ENCODE data around the gene SOX5. TPM values are rescaled to one million over a fixed set of nuclear protein-coding genes. Genes with fewer than 3 reads are reported as not detected.

The SOX5 gene
- total RNA-seq, 1 donor: 0.94 TPM

DNA sequence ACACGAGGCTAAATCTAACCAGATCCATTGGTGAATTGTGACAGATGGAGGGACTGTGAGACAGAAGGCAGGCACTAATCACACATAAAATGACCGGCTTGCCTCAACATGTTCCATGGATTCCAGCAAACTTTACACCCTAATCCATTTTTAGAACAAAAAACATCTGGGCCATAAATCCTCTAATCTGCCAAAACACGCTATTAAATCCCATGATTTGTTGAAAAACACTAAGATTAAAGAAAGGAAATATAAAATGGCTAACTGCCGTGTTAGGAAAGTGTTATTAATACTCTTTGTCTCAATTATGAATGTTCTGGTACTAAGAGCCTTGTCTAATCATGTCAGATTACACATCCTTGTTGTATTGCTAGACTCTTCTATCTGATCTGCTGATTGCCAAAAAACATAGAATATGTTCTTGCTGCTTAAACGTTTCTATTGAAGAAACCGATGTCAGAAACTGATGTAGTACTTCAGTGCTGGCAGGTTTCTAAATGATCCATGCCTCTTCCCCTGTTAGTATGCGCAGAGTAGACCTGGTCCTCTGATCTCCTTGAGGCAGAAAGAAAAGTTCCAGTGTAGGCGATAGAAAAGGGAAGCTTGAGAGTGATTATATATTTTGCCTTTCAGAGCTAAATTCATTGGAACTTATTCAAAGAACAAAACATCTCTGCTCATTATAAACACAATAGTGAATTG is 384.9 kb downstream of the SOX5 start:
- Histone ChIP-seq H3K27me3 (ENCODE audit: insufficient read depth, low read length) (no peaks in the 10 kb centered on the region), H3K4me1 (ENCODE audit: insufficient read depth, low read length) (no peaks in the 10 kb centered on the region), H3K9me3 (ENCODE audit: low read depth, low read length) (no peaks in the 10 kb centered on the region), H3K4me3 (ENCODE audit: low read length) (no peak overlapping the region)

DNA sequence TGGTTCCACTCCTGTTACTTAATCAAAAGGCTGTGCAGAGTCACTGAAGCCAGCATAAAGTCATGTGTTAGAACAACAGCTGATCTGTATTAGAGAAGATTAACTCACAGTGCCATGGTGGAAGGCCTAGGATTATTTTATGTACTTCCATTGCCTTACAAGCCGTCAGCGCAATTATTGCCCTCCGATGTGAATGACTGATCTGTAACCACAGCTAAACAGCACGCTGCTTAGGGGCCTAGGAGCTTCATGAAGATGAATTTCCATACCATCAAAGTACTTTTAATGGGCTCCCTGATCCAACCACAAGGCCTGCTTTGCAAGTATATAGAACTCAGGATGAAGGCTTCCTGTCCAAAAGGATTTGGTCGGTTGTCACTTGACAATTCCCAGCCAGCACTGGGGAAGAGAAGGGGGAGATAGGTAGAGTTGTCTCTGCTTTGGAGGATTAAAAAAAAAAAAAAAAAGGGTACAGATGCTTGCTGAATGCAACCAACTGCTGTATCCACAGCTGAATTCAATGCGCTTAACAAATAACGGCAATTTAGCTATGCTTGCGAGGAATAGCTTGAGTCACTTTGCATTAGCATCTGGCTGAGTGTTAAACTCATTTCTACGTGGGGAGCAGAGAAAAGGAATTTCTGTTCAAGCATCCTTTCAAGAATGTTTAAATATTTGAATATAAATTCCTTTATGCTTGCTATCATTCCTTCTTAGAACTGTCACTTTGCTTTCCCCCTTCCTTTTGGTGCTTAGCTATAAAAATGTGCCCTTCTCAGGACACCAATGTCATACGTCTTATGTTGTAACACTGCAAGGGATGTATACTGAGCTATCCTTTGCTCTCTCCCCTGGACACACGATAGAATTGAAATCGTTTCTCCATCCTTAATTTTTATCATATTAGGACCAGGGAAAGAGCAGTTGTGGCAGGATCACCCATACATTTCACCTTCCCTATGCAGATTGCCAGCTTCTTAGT is 387.8 kb downstream of the SOX5 start:
- no peaks in the 10 kb centered on the region for H3K4me1 ChIP-seq (ENCODE audit: insufficient read depth, low read length)
- H3K27me3 ChIP-seq (ENCODE audit: insufficient read depth, low read length): no peaks in the 10 kb centered on the region
- H3K4me3 ChIP-seq (ENCODE audit: low read length): no peak overlapping the region
- no peaks in the 10 kb centered on the region for H3K9me3 ChIP-seq (ENCODE audit: low read depth, low read length)

DNA sequence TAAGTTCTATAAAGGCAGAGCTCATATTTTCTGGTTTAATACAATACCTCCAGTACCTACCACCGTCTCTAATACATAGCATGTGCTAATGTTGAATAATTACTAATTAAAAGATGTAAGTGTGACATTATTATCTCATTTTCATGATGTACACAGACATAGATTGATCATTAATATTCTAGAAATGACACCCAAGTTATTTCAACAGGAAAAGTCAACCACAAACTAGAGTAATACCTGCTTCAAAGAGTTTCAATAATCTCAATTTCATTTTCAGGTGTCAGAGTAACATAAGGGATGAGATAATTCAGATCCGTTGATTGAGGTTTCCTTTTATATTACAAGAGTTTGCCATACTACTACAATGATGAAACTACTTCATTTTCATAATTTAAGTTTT is 388.9 kb downstream of the SOX5 start:
- no peak overlapping the region for H3K4me3 ChIP-seq (ENCODE audit: low read length)
- no peaks in the 10 kb centered on the region for H3K4me1 ChIP-seq (ENCODE audit: insufficient read depth, low read length)
- H3K9me3 ChIP-seq (ENCODE audit: low read depth, low read length): no peaks in the 10 kb centered on the region
- H3K27me3 ChIP-seq (ENCODE audit: insufficient read depth, low read length): no peaks in the 10 kb centered on the region

DNA sequence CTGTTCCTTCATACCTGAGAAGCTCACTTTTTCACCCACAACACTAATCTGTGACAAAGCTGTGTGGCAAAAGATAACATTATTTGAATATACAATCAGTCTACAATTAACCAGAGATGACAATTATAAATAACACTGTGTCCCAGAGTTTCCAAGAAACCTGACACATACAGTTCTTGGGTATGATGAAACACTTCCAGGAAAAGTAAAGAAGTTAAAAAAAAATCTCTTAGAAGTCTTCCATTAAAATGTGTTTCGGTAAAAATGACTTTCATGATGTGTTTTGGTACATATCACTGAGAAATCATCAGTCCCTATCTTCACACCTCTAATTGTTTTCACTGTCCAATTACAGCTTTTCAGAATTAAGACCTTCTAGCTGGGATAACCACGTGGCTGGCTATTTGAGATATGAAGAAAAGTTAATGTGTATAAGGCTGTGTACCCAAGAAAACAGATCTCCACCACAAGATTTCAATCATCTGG is 390.2 kb downstream of the SOX5 start:
- Histone ChIP-seq H3K9me3 (ENCODE audit: low read depth, low read length) (no peaks in the 10 kb centered on the region), H3K4me1 (ENCODE audit: insufficient read depth, low read length) (no peaks in the 10 kb centered on the region), H3K4me3 (ENCODE audit: low read length) (no peak overlapping the region), H3K27me3 (ENCODE audit: insufficient read depth, low read length) (no peaks in the 10 kb centered on the region)

DNA sequence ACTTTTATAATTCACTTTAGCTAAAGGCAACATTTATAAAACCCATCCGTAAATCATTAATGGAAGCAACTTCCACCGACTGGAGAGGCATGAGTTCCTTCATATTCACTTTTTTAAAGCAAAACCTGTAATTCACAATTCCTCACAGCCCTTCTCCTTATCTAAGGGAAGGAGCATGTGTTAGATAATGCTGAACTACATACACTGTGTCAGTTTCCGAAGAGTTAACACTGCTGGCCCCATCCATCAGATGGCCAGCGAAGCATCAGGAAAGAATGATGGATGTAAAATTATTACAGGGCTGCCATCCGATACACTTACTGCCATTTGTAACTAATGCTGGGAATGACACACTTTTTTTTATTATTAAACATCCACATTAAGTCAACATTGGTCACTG is 392.8 kb downstream of the SOX5 start:
- no peaks in the 10 kb centered on the region for H3K9me3 ChIP-seq (ENCODE audit: low read depth, low read length)
- no peaks in the 10 kb centered on the region for H3K4me1 ChIP-seq (ENCODE audit: insufficient read depth, low read length)
- H3K27me3 ChIP-seq (ENCODE audit: insufficient read depth, low read length): no peaks in the 10 kb centered on the region
- H3K4me3 ChIP-seq (ENCODE audit: low read length): no peak overlapping the region

DNA sequence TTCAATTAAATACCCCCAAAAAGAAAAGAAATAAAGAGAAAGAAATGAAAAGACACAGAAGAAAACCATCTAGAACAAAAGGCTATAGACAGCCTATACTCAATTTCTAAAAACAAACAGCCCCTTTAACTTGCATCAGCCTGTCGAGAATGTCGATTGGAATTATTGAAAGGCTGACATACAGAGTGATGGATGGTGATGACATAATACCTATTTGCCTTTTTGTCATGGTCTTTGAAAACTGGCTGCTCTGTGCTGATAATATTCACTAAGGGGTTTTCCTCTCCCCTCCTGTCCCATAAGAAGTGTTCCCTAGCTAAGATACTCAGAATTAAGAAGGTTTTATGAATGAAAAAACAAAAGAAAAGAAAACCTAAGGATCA is 393.7 kb downstream of the SOX5 start:
- Histone ChIP-seq H3K4me3 (ENCODE audit: low read length) (no peak overlapping the region), H3K27me3 (ENCODE audit: insufficient read depth, low read length) (no peaks in the 10 kb centered on the region), H3K4me1 (ENCODE audit: insufficient read depth, low read length) (no peaks in the 10 kb centered on the region), H3K9me3 (ENCODE audit: low read depth, low read length) (peaks cover 3% of the 10 kb centered on the region)

DNA sequence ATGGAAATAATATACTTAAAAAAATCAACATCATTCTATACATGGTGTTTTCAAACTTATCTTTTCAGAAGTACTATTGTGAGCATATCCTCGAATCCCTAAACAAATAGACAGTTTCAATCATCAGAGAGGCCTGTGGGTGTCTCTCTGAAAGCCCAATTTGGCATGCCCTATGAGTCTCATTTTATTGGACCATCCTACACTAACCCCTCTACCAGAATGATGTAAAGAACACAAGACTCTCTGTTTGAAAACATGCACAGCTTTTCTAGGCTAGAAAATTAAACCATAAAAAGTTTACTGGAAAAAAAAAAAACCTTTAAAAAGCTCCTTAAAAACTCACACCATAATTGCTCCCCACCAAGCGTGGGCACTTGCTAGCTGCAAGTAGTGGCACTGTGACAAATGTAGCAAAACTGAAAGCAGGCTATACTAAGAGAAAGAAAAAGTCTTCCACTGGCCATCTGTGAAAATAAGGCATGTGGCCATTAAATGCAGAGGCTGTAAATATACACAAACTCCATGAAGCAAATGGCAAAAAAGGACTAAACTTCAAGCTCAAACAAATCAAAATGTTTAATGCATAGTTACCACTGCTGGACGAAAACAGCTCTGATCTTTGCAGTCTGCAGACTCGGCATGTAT is 394.2 kb downstream of the SOX5 start:
- H3K4me3 ChIP-seq (ENCODE audit: low read length): no peak overlapping the region
- no peaks in the 10 kb centered on the region for H3K4me1 ChIP-seq (ENCODE audit: insufficient read depth, low read length)
- H3K27me3 ChIP-seq (ENCODE audit: insufficient read depth, low read length): no peaks in the 10 kb centered on the region
- H3K9me3 ChIP-seq (ENCODE audit: low read depth, low read length): peaks cover 5% of the 10 kb centered on the region

DNA sequence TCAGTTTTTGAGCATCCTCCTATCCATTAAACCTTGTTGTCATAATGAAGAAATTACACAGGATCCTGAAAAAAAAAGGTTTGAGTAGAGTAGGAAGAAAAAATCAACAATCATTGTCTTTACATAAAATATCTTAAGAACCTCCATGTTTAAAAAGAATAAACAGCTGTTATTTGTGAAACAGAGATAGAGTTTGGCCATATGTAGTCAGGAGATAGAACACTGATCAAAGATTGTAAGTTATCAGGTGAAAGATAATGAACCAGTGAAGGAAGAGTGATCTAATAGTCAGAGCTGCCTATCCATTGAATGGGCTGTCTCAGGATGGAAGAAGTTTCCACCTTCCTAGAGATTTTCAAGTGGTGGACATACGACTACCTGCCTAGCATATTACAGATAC is 397.1 kb downstream of the SOX5 start:
- H3K4me3 ChIP-seq (ENCODE audit: low read length): no peak overlapping the region
- H3K9me3 ChIP-seq (ENCODE audit: low read depth, low read length): peaks cover 5% of the 10 kb centered on the region
- no peaks in the 10 kb centered on the region for H3K4me1 ChIP-seq (ENCODE audit: insufficient read depth, low read length)
- H3K27me3 ChIP-seq (ENCODE audit: insufficient read depth, low read length): no peaks in the 10 kb centered on the region

DNA sequence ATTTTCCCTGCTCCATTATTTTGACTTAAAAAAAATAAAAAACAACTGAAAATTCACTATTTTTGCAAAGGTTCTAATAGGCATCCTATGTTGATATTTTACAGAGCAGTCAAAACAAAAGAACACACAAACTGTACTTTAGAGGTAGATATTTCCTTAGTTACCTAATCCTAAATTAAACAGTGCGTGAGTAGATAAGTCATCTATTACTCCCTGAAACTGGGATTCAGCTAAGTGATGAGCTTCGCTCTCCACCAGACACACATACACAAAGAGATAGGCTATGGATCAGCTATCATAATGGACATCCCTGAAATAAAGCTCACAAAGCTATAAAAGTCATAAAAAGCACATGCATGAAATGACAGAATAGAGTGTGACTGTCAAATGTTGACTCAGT is 398.7 kb downstream of the SOX5 start:
- H3K9me3 ChIP-seq (ENCODE audit: low read depth, low read length): peaks cover 5% of the 10 kb centered on the region
- H3K4me1 ChIP-seq (ENCODE audit: insufficient read depth, low read length): no peaks in the 10 kb centered on the region
- H3K27me3 ChIP-seq (ENCODE audit: insufficient read depth, low read length): no peaks in the 10 kb centered on the region
- no peak overlapping the region for H3K4me3 ChIP-seq (ENCODE audit: low read length)

DNA sequence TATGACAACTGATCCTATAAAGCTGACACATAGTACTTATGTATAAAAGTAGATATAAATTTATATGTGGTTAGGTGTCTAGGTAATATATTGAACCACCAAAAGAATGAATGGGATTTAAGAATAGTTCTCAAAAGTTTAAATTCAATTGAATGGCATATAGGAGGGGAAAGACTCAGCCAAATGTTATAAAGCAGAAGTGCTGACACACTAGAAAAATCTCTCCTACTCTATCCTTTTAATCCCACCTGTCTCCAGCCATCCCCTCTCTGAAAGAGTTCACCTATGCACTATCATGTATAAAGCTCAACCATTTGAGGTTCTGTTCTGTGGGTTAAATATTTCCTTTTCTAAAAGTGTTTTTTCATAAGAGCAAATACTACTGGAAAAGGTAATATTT is 400.7 kb downstream of the SOX5 start:
- H3K27me3 ChIP-seq (ENCODE audit: insufficient read depth, low read length): no peaks in the 10 kb centered on the region
- no peaks in the 10 kb centered on the region for H3K4me1 ChIP-seq (ENCODE audit: insufficient read depth, low read length)
- H3K4me3 ChIP-seq (ENCODE audit: low read length): no peak overlapping the region
- peaks cover 5% of the 10 kb centered on the region for H3K9me3 ChIP-seq (ENCODE audit: low read depth, low read length)

DNA sequence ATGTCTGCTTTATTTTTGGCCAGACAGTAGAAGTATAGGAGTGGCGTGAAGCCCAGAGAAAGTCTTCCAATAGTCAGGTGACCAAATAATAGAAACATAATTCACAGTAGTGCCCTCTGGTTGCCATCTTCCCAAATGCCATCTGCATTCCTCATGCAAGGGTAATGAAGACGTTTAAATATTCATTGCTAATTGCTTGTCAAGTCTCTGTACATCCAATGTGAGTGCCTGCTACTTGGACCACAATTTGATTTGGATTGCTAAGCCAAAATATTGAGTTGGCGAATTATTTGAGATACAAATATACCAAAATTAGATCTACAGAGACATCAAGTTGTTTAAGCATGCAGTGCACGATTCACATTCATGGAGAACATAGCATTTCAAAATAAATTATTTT is 402.7 kb downstream of the SOX5 start:
- Histone ChIP-seq H3K27me3 (ENCODE audit: insufficient read depth, low read length) (no peaks in the 10 kb centered on the region), H3K9me3 (ENCODE audit: low read depth, low read length) (peaks cover 5% of the 10 kb centered on the region), H3K4me3 (ENCODE audit: low read length) (no peak overlapping the region), H3K4me1 (ENCODE audit: insufficient read depth, low read length) (no peaks in the 10 kb centered on the region)

DNA sequence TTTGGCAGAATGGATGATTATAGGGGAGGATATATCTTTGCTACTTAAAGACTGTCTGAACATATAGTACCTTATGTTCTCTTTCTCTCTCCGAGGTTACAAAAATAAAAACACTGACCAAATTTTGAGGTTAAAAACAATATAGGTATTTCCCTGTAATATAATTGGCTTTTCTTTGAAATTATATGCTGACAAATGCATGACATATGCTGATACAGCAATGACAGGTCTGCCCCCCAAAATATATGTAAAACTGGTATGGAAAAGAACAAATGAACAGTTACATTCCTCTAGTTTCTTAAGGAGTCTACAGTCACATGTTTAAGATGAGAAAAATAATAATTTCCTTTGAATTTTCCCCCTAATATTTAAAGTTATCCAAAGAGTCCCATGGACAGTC is 405.7 kb downstream of the SOX5 start:
- no peaks in the 10 kb centered on the region for H3K9me3 ChIP-seq (ENCODE audit: low read depth, low read length)
- no peaks in the 10 kb centered on the region for H3K4me1 ChIP-seq (ENCODE audit: insufficient read depth, low read length)
- H3K4me3 ChIP-seq (ENCODE audit: low read length): no peak overlapping the region
- H3K27me3 ChIP-seq (ENCODE audit: insufficient read depth, low read length): no peaks in the 10 kb centered on the region

DNA sequence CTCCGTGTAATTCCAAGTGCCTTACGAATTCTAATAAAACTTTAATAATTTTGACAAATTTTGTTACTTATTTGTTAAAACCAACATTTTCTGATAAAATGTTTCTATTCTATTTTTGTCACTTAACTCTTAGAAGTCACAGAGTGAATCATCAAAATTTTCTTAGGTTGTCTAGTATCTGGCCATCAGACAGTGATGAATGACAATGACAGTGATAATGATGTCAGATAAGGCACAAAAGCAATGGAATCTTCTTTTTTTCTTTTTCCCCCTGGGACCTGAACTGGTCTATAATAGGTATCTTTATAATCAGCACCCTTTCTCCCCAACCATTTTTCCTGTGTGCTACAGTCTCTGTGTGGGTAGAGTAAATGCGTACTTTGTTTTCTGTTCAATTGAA is 407.3 kb downstream of the SOX5 start:
- Histone ChIP-seq H3K9me3 (ENCODE audit: low read depth, low read length) (no peaks in the 10 kb centered on the region), H3K4me3 (ENCODE audit: low read length) (no peak overlapping the region), H3K4me1 (ENCODE audit: insufficient read depth, low read length) (no peaks in the 10 kb centered on the region), H3K27me3 (ENCODE audit: insufficient read depth, low read length) (no peaks in the 10 kb centered on the region)

DNA sequence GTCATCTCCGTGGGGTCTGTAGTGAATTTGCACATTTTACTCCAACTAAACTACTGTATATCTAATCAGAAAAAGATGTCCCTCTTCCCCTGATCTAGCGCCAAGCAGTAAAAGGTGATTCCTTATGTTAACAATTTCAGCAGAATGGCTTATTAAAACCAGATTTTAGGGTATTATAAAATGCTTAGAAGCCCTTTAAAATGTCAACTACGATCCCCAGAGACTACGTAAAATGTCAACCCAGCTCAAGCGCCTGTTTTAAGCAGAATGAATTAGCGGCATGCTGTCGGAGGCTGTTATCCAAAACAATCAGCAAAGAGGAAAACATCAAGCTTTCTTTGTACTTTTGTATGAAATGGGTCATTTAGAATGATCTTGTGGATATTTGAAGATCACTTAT is 408.9 kb downstream of the SOX5 start:
- no peaks in the 10 kb centered on the region for H3K27me3 ChIP-seq (ENCODE audit: insufficient read depth, low read length)
- no peaks in the 10 kb centered on the region for H3K4me1 ChIP-seq (ENCODE audit: insufficient read depth, low read length)
- no peaks in the 10 kb centered on the region for H3K9me3 ChIP-seq (ENCODE audit: low read depth, low read length)
- no peak overlapping the region for H3K4me3 ChIP-seq (ENCODE audit: low read length)

DNA sequence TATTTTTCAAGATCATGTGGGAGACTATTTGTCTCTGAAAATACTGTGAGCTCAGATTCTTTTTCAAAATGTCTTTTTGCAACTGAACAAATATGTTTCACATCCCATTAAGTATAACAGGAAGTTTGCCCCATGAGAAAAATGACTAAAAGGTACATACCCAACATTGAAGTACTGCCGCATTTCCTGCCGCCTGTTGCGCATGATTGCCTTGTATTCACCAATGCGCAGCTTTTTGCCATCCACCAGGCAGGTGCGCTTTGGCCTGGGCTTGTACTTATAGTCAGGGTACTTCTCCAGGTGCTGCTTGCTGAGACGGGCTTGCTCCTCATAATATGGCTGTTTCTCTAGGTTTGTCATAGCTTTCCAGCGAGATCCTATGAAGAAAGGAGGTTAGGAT is 413.2 kb downstream of the SOX5 start:
- Histone ChIP-seq H3K4me3 (ENCODE audit: low read length) (no peak overlapping the region), H3K9me3 (ENCODE audit: low read depth, low read length) (no peaks in the 10 kb centered on the region), H3K4me1 (ENCODE audit: insufficient read depth, low read length) (no peaks in the 10 kb centered on the region), H3K27me3 (ENCODE audit: insufficient read depth, low read length) (no peaks in the 10 kb centered on the region)

Measured in mononuclear cell (primary cell).